Cardiac fibroblast (primary cell): Measurements from ENCODE around the gene PER1.
"Not testable (repeated sequence)": the region's sequence is repeated elsewhere in the genome, so short reads cannot be mapped to it uniquely, and the experiment has no call there.

Experiments
- DNase-seq, 2 donors: peaks; one replicate each; pipeline versions ENCODE4 v3.0.0 to v3.0.0-alpha.2; 2010; ENCODE audit warnings: low read depth in 2 of 2
- H3K4me3 ChIP-seq, 2 donors: replicated peaks in 1 of 2; 1 replicate in 1 of 2; 2 replicates in 1 of 2; pipeline ENCODE4 v1.5.1; 2011; ENCODE audit warnings: low read depth in 2 of 2, low read length in 2 of 2, mild to moderate bottlenecking in 2 of 2, moderate library complexity in 1 of 2
- CTCF ChIP-seq: IDR thresholded peaks from one replicate; pipeline ENCODE4 v1.5.1; 2011; ENCODE audit warnings: low read depth, mild to moderate bottlenecking, low read length, inconsistent platforms

Gene PER1

GRCh38 chr17:8110456-8110804, 41.8 kb downstream of the PER1 start:
- TF ChIP-seq CTCF = no peak
- DNase-seq = no peak
- no peak overlapping the region for H3K4me3 ChIP-seq

- peak; percentile 35 to 41 for DNase-seq
- peak overlapping the region; percentile 18 to 35 for H3K4me3 ChIP-seq
- TF ChIP-seq CTCF = peak; percentile 74
Observed at GRCh38 chr17:8109661-8110455, 42.3 kb downstream of the PER1 start.

GRCh38 chr17:8108972-8109660, 43.1 kb downstream of the PER1 start:
- no peak for DNase-seq
- no peak for TF ChIP-seq CTCF
- no peak overlapping the region for H3K4me3 ChIP-seq

GRCh38 chr17:8106980-8107379, 45.2 kb downstream of the PER1 start:
- DNase-seq, H3K4me3 ChIP-seq: not testable (repeated sequence)

- no peak for TF ChIP-seq CTCF
- DNase-seq = peak; percentile 32 to 78
- no peak overlapping the region for H3K4me3 ChIP-seq
Observed at GRCh38 chr17:8105957-8106398, 46.2 kb downstream of the PER1 start.

GRCh38 chr17:8104911-8105310, 47.3 kb downstream of the PER1 start:
- DNase-seq = no peak
- H3K4me3 ChIP-seq = no peak overlapping the region
- no peak for TF ChIP-seq CTCF

- DNase-seq = peak in 1 of 2 donors; percentile 60
- H3K4me3 ChIP-seq = no peak overlapping the region
- no peak for TF ChIP-seq CTCF
Observed at GRCh38 chr17:8103549-8103948, 48.7 kb downstream of the PER1 start.
